BLaER1 treated with 17β-estradiol and CSF1 and Interleukin-3, amounts not matched to agents 10 nM and 100 nM (cell line): ENCODE data around the gene UBE2H.

ENCODE experiments used
- H3K27ac ChIP-seq, 11 experiments: shearing (Covaris generic); formaldehyde crosslinking; 2 replicates each; pipeline ENCODE4 v1.8.1; 2022
- H3K27me3 ChIP-seq, 11 experiments: shearing (Covaris generic); formaldehyde crosslinking; 2 replicates each; pipeline ENCODE4 v1.8.1; 2022
- H3K36me3 ChIP-seq, 11 experiments: shearing (Covaris generic); formaldehyde crosslinking; 2 replicates each; pipeline ENCODE4 v1.8.1; 2022
- H3K4me1 ChIP-seq, 10 experiments: shearing (Covaris generic); formaldehyde crosslinking; 2 replicates each; pipeline ENCODE4 v1.8.1; 2022
- H3K4me2 ChIP-seq, 11 experiments: shearing (Covaris generic); formaldehyde crosslinking; 2 replicates each; pipeline ENCODE4 v1.8.1; 2022
- H3K4me3 ChIP-seq, 10 experiments: shearing (Covaris generic); formaldehyde crosslinking; 2 replicates each; pipeline ENCODE4 v1.8.1; 2022
- H3K9ac ChIP-seq, 11 experiments: shearing (Covaris generic); formaldehyde crosslinking; 2 replicates each; pipeline ENCODE4 v1.8.1; 2022
- H3K9me3 ChIP-seq, 11 experiments: shearing (Covaris generic); formaldehyde crosslinking; replicated peaks in 1 of 11; 2 replicates each; pipeline ENCODE4 v1.8.1; 2022
- H4K20me1 ChIP-seq, 11 experiments: shearing (Covaris generic); formaldehyde crosslinking; 2 replicates each; pipeline ENCODE4 v1.8.1; 2022
- Cebpa-rat ChIP-seq, 11 experiments: shearing (Covaris generic); IDR thresholded peaks; 2 replicates each; pipeline ENCODE4 v1.8.1; 2022

UBE2H gene

GRCh38 chr7:129951226-129952085, 1.3 kb downstream of the UBE2H start:
- Histone ChIP-seq H3K4me3 (peak overlapping the region; percentile 87 to 100 (median 97)), H3K27ac (peak overlapping the region; percentile 88 to 98 (median 93)), H3K9ac (peak overlapping the region; percentile 92 to 99 (median 97)), H3K36me3 (peaks cover 1 to 16% (median 5%) of the 10 kb centered on the region in 11 experiments; a peak in 15 of 22 replicates), H3K9me3 (no peaks in the 10 kb centered on the region), H3K4me1 (peaks cover 31 to 46% (median 38%) of the 10 kb centered on the region in 10 experiments), H4K20me1 (peaks cover 10 to 48% (median 27%) of the 10 kb centered on the region in 11 experiments; a peak in 20 of 22 replicates), H3K4me2 (peak overlapping the region; percentile 90 to 100 (median 96)), H3K27me3 (no peaks in the 10 kb centered on the region)
- no peak for TF ChIP-seq Cebpa-rat (IDR thresholded peaks at IDR 0.05)

GRCh38 chr7:129950933-129951225, 1.9 kb downstream of the UBE2H start:
- peak overlapping the region; percentile 92 to 99 (median 97) for H3K9ac ChIP-seq
- H3K27me3 ChIP-seq, result no peaks in the 10 kb centered on the region
- H3K4me2 ChIP-seq, result peak overlapping the region; percentile 90 to 100 (median 96)
- peak overlapping the region; percentile 87 to 100 (median 97) for H3K4me3 ChIP-seq
- H3K9me3 ChIP-seq, result peaks cover 0 to 3% (median 0%) of the 10 kb centered on the region in 11 experiments; a peak in 1 of 22 replicates
- H3K27ac ChIP-seq, result peak overlapping the region; percentile 88 to 98 (median 93)
- TF ChIP-seq Cebpa-rat (IDR thresholded peaks at IDR 0.05), result no peak
- peaks cover 31 to 46% (median 38%) of the 10 kb centered on the region in 10 experiments for H3K4me1 ChIP-seq
- H3K36me3 ChIP-seq, result peaks cover 4 to 22% (median 11%) of the 10 kb centered on the region in 11 experiments; a peak in 16 of 22 replicates
- peaks cover 10 to 52% (median 27%) of the 10 kb centered on the region in 11 experiments; a peak in 20 of 22 replicates for H4K20me1 ChIP-seq

- H3K4me1 ChIP-seq, result peaks cover 31 to 46% (median 38%) of the 10 kb centered on the region in 10 experiments
- no peaks in the 10 kb centered on the region for H3K27me3 ChIP-seq
- peaks cover 8 to 27% (median 15%) of the 10 kb centered on the region in 11 experiments; a peak in 20 of 22 replicates for H3K36me3 ChIP-seq
- peak overlapping the region; percentile 87 to 100 (median 97) for H3K4me3 ChIP-seq
- H3K4me2 ChIP-seq, result peak overlapping the region; percentile 90 to 100 (median 96)
- H3K9me3 ChIP-seq, result peaks cover 0 to 8% (median 0%) of the 10 kb centered on the region in 11 experiments; a peak in 6 of 22 replicates
- no peak for TF ChIP-seq Cebpa-rat (IDR thresholded peaks at IDR 0.05)
- peak overlapping the region; percentile 92 to 99 (median 97) for H3K9ac ChIP-seq
- peak overlapping the region; percentile 88 to 98 (median 93) for H3K27ac ChIP-seq
- H4K20me1 ChIP-seq, result peaks cover 10 to 52% (median 28%) of the 10 kb centered on the region in 11 experiments; a peak in 20 of 22 replicates
Observed at GRCh38 chr7:129950191-129950932, 2.4 kb downstream of the UBE2H start.

- Histone ChIP-seq H3K4me1 (peaks cover 31 to 46% (median 38%) of the 10 kb centered on the region in 10 experiments), H3K9me3 (peaks cover 0 to 17% (median 8%) of the 10 kb centered on the region in 11 experiments; a peak in 16 of 22 replicates), H3K36me3 (peaks cover 15 to 35% (median 22%) of the 10 kb centered on the region in 11 experiments; a peak in 21 of 22 replicates), H3K9ac (peak overlapping the region; percentile 92 to 99 (median 97)), H3K4me3 (peak overlapping the region; percentile 87 to 100 (median 97)), H3K4me2 (peak overlapping the region; percentile 90 to 100 (median 96)), H4K20me1 (peaks cover 11 to 60% (median 30%) of the 10 kb centered on the region in 11 experiments; a peak in 20 of 22 replicates), H3K27ac (peak overlapping the region; percentile 88 to 98 (median 93)), H3K27me3 (no peaks in the 10 kb centered on the region)
- TF ChIP-seq Cebpa-rat (IDR thresholded peaks at IDR 0.05), result no peak; a peak in 2 of 22 replicates
Observed at GRCh38 chr7:129949292-129950133, 3.2 kb downstream of the UBE2H start.

GRCh38 chr7:129948877-129949291, 3.9 kb downstream of the UBE2H start:
- peak overlapping the region; percentile 90 to 100 (median 96) for H3K4me2 ChIP-seq
- H4K20me1 ChIP-seq, result peaks cover 16 to 66% (median 33%) of the 10 kb centered on the region in 11 experiments; a peak in 20 of 22 replicates
- TF ChIP-seq Cebpa-rat (IDR thresholded peaks at IDR 0.05), result no peak
- peak overlapping the region; percentile 88 to 98 (median 93); a peak in 21 of 22 replicates for H3K27ac ChIP-seq
- no peaks in the 10 kb centered on the region for H3K27me3 ChIP-seq
- peak overlapping the region; percentile 87 to 100 (median 97) for H3K4me3 ChIP-seq
- H3K9me3 ChIP-seq, result peaks cover 0 to 20% (median 12%) of the 10 kb centered on the region in 11 experiments; a peak in 16 of 22 replicates
- peaks cover 22 to 41% (median 28%) of the 10 kb centered on the region in 11 experiments; a peak in 21 of 22 replicates for H3K36me3 ChIP-seq
- peaks cover 31 to 46% (median 38%) of the 10 kb centered on the region in 10 experiments for H3K4me1 ChIP-seq
- peak overlapping the region; percentile 92 to 99 (median 97) for H3K9ac ChIP-seq

GRCh38 chr7:129948338-129948737, 4.4 kb downstream of the UBE2H start:
- H3K36me3 ChIP-seq, result peaks cover 27 to 47% (median 34%) of the 10 kb centered on the region in 11 experiments
- H3K27me3 ChIP-seq, result no peaks in the 10 kb centered on the region
- H3K27ac ChIP-seq, result peak overlapping the region in 9 of 11 experiments; percentile 11 to 98 (median 93); a peak in 15 of 22 replicates
- H3K4me1 ChIP-seq, result peaks cover 31 to 46% (median 38%) of the 10 kb centered on the region in 10 experiments
- H3K4me2 ChIP-seq, result peak overlapping the region; percentile 90 to 100 (median 96)
- no peak for TF ChIP-seq Cebpa-rat (IDR thresholded peaks at IDR 0.05)
- H3K4me3 ChIP-seq, result peak overlapping the region in 4 of 10 experiments; percentile 94 to 98 (median 97); a peak in 2 of 20 replicates
- H3K9me3 ChIP-seq, result peaks cover 0 to 20% (median 13%) of the 10 kb centered on the region in 11 experiments; a peak in 16 of 22 replicates
- H4K20me1 ChIP-seq, result peaks cover 16 to 72% (median 39%) of the 10 kb centered on the region in 11 experiments; a peak in 20 of 22 replicates
- H3K9ac ChIP-seq, result peak overlapping the region in 5 of 11 experiments; percentile 96 to 99 (median 97); a peak in 6 of 22 replicates

GRCh38 chr7:129947701-129948100, 5.1 kb downstream of the UBE2H start:
- peak overlapping the region; percentile 30 to 100 (median 96); a peak in 14 of 22 replicates for H3K4me2 ChIP-seq
- no peak overlapping the region for H3K4me3 ChIP-seq
- no peak overlapping the region for H3K9ac ChIP-seq
- peaks cover 0 to 20% (median 13%) of the 10 kb centered on the region in 11 experiments; a peak in 16 of 22 replicates for H3K9me3 ChIP-seq
- peaks cover 30 to 46% (median 38%) of the 10 kb centered on the region in 10 experiments for H3K4me1 ChIP-seq
- H4K20me1 ChIP-seq, result peaks cover 16 to 78% (median 45%) of the 10 kb centered on the region in 11 experiments; a peak in 20 of 22 replicates
- peaks cover 33 to 53% (median 40%) of the 10 kb centered on the region in 11 experiments for H3K36me3 ChIP-seq
- H3K27me3 ChIP-seq, result no peaks in the 10 kb centered on the region
- TF ChIP-seq Cebpa-rat (IDR thresholded peaks at IDR 0.05), result no peak
- H3K27ac ChIP-seq, result no peak overlapping the region; a peak in 1 of 22 replicates
